ENCODE measurements around the gene SLC17A5. TPM values are rescaled to one million over a fixed set of nuclear protein-coding genes. Genes with fewer than 3 reads are reported as not detected.

SLC17A5 gene
- total RNA-seq, 2 experiments from 2014 or later: 5.3 to 6.2 TPM

DNA sequence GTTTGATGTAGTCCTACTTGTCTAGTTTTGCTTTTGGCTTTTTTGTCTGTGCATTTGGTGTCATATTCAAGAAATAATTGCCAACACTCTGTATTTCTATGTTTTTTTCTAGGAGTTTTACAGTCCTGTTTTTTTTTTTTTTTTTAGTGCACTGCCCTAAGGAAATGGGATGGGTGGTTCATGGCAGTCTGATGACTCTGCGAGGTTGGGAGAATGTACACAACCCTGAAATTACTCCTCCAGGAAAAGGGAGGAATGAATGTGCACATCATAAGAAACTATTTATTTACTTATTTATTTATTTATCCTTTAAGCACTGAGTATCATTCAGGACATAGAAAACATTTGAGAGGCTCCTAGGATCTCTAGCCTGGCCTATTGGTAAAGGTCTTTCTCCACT lies 15.2 kb upstream of the SLC17A5 start:
- H3K9me3 ChIP-seq (ENCODE audit: control insufficient read depth in 1 of 2, insufficient read depth in 1 of 2, low read length in 2 of 2): no peaks in the 10 kb centered on the region
- no peaks in the 10 kb centered on the region for H3K4me1 Mint-ChIP-seq (ENCODE audit: low read depth)
- no peaks in the 10 kb centered on the region for H3K36me3 Mint-ChIP-seq (ENCODE audit: low read depth)
- H3K4me1 ChIP-seq (ENCODE audit: insufficient read depth, low read length): no peaks in the 10 kb centered on the region
- no peak overlapping the region for H3K27ac ChIP-seq (ENCODE audit: low read depth in 1 of 2, low read length in 2 of 2)
- H3K4me3 Mint-ChIP-seq: no peak overlapping the region
- H3K36me3 ChIP-seq (ENCODE audit: insufficient read depth, low read length): no peaks in the 10 kb centered on the region
- ATAC-seq (ENCODE audit: poor library complexity) (no peak), DNase-seq (no peak)
- TF ChIP-seq CTCF (IDR thresholded peaks at IDR 0.05): no peak
- POLR2A ChIA-PET: no interaction called here
- peaks cover 42% of the 10 kb centered on the region for H3K27me3 Mint-ChIP-seq
- no peak overlapping the region for H3K27ac Mint-ChIP-seq
- H3K4me3 ChIP-seq (ENCODE audit: low read length): no peak overlapping the region
- peaks cover 0 to 7% of the 10 kb centered on the region in 2 experiments for H3K27me3 ChIP-seq (ENCODE audit: control insufficient read depth in 1 of 2, insufficient read depth in 2 of 2, low read length in 2 of 2)
- CTCF ChIA-PET: no interaction called here
- H3K9me3 Mint-ChIP-seq: no peaks in the 10 kb centered on the region
- intact Hi-C loops (cut with DNase I, micrococcal nuclease): no loop called here

DNA sequence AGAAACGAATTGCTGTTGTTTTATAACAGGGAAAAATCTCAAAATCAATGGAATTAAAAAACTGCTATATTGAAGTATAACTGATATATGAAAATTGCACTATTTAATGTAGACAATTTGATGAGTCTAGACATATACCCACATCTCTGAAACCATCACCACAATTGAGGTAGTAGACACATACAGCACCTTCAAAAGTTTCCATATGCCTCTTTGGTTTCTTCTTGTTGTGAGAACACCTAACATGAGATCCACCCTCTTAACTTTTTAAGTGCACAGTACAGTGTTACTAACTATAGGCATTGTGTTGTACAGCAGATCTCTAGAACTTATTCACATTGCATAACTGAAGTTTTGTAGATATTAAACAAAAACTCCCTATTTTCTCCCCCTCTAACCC lies 14.0 kb upstream of the SLC17A5 start:
- no peaks in the 10 kb centered on the region for H3K36me3 ChIP-seq (ENCODE audit: insufficient read depth, low read length)
- ATAC-seq (ENCODE audit: poor library complexity) (no peak), DNase-seq (no peak)
- POLR2A ChIA-PET: no interaction called here
- intact Hi-C loops (cut with DNase I, micrococcal nuclease): no loop called here
- H3K4me3 ChIP-seq (ENCODE audit: low read length): no peak overlapping the region
- no peaks in the 10 kb centered on the region for H3K9me3 ChIP-seq (ENCODE audit: control insufficient read depth in 1 of 2, insufficient read depth in 1 of 2, low read length in 2 of 2)
- peaks cover 42% of the 10 kb centered on the region for H3K27me3 Mint-ChIP-seq
- H3K36me3 Mint-ChIP-seq (ENCODE audit: low read depth): no peaks in the 10 kb centered on the region
- CTCF ChIA-PET: no interaction called here
- peaks cover 0 to 8% of the 10 kb centered on the region in 2 experiments for H3K27me3 ChIP-seq (ENCODE audit: control insufficient read depth in 1 of 2, insufficient read depth in 2 of 2, low read length in 2 of 2)
- no peak overlapping the region for H3K4me3 Mint-ChIP-seq
- H3K9me3 Mint-ChIP-seq: no peaks in the 10 kb centered on the region
- no peak overlapping the region for H3K27ac Mint-ChIP-seq
- H3K4me1 ChIP-seq (ENCODE audit: insufficient read depth, low read length): no peaks in the 10 kb centered on the region
- no peak overlapping the region for H3K27ac ChIP-seq (ENCODE audit: low read depth in 1 of 2, low read length in 2 of 2)
- no peaks in the 10 kb centered on the region for H3K4me1 Mint-ChIP-seq (ENCODE audit: low read depth)
- no peak for TF ChIP-seq CTCF (IDR thresholded peaks at IDR 0.05)

DNA sequence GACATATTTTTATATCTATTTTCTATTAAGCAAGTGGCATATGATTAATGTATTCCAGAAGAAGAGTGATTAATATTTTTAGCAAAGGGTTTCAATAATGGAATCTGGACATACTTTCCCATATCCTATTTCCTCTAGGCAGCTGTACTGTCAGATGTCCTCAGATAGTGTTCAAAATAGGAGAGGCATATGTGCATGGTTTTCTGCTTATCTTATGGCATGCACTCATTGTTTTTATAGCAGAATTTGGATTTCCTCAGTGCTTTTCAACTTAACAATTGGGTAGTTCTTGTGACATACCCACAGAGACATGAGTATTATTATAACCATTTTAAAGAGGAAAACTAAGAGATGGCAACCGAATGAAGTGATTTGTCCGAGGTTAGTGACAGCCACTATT lies 12.6 kb upstream of the SLC17A5 start:
- intact Hi-C loops (cut with DNase I, micrococcal nuclease): no loop called here
- H3K9me3 Mint-ChIP-seq: no peaks in the 10 kb centered on the region
- Histone ChIP-seq H3K4me3 (ENCODE audit: low read length) (no peak overlapping the region), H3K27ac (ENCODE audit: low read depth in 1 of 2, low read length in 2 of 2) (no peak overlapping the region), H3K27me3 (ENCODE audit: control insufficient read depth in 1 of 2, insufficient read depth in 2 of 2, low read length in 2 of 2) (peaks cover 0 to 8% of the 10 kb centered on the region in 2 experiments), H3K4me1 (ENCODE audit: insufficient read depth, low read length) (no peaks in the 10 kb centered on the region), H3K9me3 (ENCODE audit: control insufficient read depth in 1 of 2, insufficient read depth in 1 of 2, low read length in 2 of 2) (no peaks in the 10 kb centered on the region), H3K36me3 (ENCODE audit: insufficient read depth, low read length) (no peaks in the 10 kb centered on the region)
- no peaks in the 10 kb centered on the region for H3K36me3 Mint-ChIP-seq (ENCODE audit: low read depth)
- TF ChIP-seq CTCF (IDR thresholded peaks at IDR 0.05): no peak
- POLR2A ChIA-PET: no interaction called here
- CTCF ChIA-PET: interaction anchor here (1.2 kb wide), 1 partner anchor 1543 kb away, joined by 3 read pairs; no protein-coding TSS in a partner anchor
- H3K27ac Mint-ChIP-seq: no peak overlapping the region
- ATAC-seq (ENCODE audit: poor library complexity) (no peak), DNase-seq (no peak)
- H3K27me3 Mint-ChIP-seq: peaks cover 34% of the 10 kb centered on the region
- no peak overlapping the region for H3K4me3 Mint-ChIP-seq
- H3K4me1 Mint-ChIP-seq (ENCODE audit: low read depth): no peaks in the 10 kb centered on the region

All from CD4-positive, alpha-beta T cell (primary cell).